ENCODE results near the gene KRT86.

- TF ChIP-seq, protein P1, sequence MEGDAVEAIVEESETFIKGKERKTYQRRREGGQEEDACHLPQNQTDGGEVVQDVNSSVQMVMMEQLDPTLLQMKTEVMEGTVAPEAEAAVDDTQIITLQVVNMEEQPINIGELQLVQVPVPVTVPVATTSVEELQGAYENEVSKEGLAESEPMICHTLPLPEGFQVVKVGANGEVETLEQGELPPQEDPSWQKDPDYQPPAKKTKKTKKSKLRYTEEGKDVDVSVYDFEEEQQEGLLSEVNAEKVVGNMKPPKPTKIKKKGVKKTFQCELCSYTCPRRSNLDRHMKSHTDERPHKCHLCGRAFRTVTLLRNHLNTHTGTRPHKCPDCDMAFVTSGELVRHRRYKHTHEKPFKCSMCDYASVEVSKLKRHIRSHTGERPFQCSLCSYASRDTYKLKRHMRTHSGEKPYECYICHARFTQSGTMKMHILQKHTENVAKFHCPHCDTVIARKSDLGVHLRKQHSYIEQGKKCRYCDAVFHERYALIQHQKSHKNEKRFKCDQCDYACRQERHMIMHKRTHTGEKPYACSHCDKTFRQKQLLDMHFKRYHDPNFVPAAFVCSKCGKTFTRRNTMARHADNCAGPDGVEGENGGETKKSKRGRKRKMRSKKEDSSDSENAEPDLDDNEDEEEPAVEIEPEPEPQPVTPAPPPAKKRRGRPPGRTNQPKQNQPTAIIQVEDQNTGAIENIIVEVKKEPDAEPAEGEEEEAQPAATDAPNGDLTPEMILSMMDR (IDR thresholded peaks at IDR 0.05): no peak
- TF ChIP-seq POLR2A (IDR thresholded peaks at IDR 0.05) (no peak), EP300 (IDR thresholded peaks at IDR 0.05) (no peak)
Observed at GRCh38 chr12:52351196-52352059, 77.0 kb downstream of the KRT86 start.

Measured in gastroesophageal sphincter (tissue), 3 donors.